ENCODE results near the gene FGF22. TPM values are rescaled to one million over a fixed set of nuclear protein-coding genes. Genes with fewer than 3 reads are reported as not detected.

The FGF22 gene
- total and polyA plus RNA-seq, 2 of the 13 experiments (the other 11 are each of a cell fraction or from before 2014, with no cell fraction given), result 0.24 TPM; not detected in 1

GRCh38 chr19:664913-665443 lies 25.3 kb downstream of the FGF22 start (continued):
- no peak for TF ChIP-seq TERF1 (CRISPR knock-in tag; IDR thresholded peaks at IDR 0.05)
- TF ChIP-seq ZNF263 (CRISPR knock-in tag; IDR thresholded peaks at IDR 0.05), result 0 out of 2 replicates have a peak, but pooled peaks have one; percentile 47
- TF ChIP-seq FOSL1 (CRISPR knock-in tag; IDR thresholded peaks at IDR 0.05; ENCODE audit: borderline replicate concordance), result no peak
- peak; percentile 85 for TF ChIP-seq KDM2A (CRISPR knock-in tag; IDR thresholded peaks at IDR 0.05; ENCODE audit: borderline replicate concordance, low read depth)
- no peak for TF ChIP-seq MLXIP (CRISPR knock-in tag; IDR thresholded peaks at IDR 0.05; ENCODE audit: borderline replicate concordance)
- no peak for TF ChIP-seq ZNF704 (CRISPR knock-in tag; IDR thresholded peaks at IDR 0.05; ENCODE audit: borderline replicate concordance)
- TF ChIP-seq LRRFIP1 (CRISPR knock-in tag; conservative IDR thresholded peaks at IDR 0.05), result no peak
- TF ChIP-seq ZNF7 (CRISPR knock-in tag; IDR thresholded peaks at IDR 0.05), result no peak
- no peak for TF ChIP-seq ZNF367 (CRISPR knock-in tag; IDR thresholded peaks at IDR 0.05; ENCODE audit: borderline replicate concordance)
- TF ChIP-seq ZNF609 (CRISPR knock-in tag; IDR thresholded peaks at IDR 0.05; ENCODE audit: borderline replicate concordance), result peak; percentile 39; the same call in 1 of the 2 replicates
- TF ChIP-seq TFDP1 (CRISPR knock-in tag; IDR thresholded peaks at IDR 0.05; ENCODE audit: borderline replicate concordance), result peak; percentile 78; the same call in 1 of the 2 replicates
- TF ChIP-seq GTF3A (CRISPR knock-in tag; conservative IDR thresholded peaks at IDR 0.05), result no peak
- no peak; the same call in 1 of the 2 replicates for TF ChIP-seq ATF7-NPFF (CRISPR knock-in tag; IDR thresholded peaks at IDR 0.05; ENCODE audit: low read depth)
- no peak for TF ChIP-seq ONECUT2 (CRISPR knock-in tag; IDR thresholded peaks at IDR 0.05)
